HG02938 (cell line): ENCODE results near the gene P2RY2.
"Not testable (repeated sequence)": the region's sequence is repeated elsewhere in the genome, so short reads cannot be mapped to it uniquely, and the experiment has no call there.

Source experiments
- ATAC-seq: cut with Tn5 transposase; IDR thresholded peaks from one replicate; pipeline ENCODE4 v1.9.1; 2021; ENCODE audit warnings: mild to moderate bottlenecking, moderate library complexity; ENCODE audit not compliant: unreplicated experiment

The P2RY2 gene

GRCh38 chr11:73226297-73227006, 8.4 kb downstream of the P2RY2 start:
- ATAC-seq: no peak

- ATAC-seq: no peak
Measured at GRCh38 chr11:73227571-73228211, 9.6 kb downstream of the P2RY2 start.

- no peak for ATAC-seq
Measured at GRCh38 chr11:73228268-73229134, 10.4 kb downstream of the P2RY2 start.

- no peak for ATAC-seq
Measured at GRCh38 chr11:73229321-73229895, 11.3 kb downstream of the P2RY2 start.

- no peak for ATAC-seq
Measured at GRCh38 chr11:73229896-73230875, 12.1 kb downstream of the P2RY2 start.

- ATAC-seq: no peak
Measured at GRCh38 chr11:73230931-73231330, 12.8 kb downstream of the P2RY2 start.

GRCh38 chr11:73232487-73232886, 14.4 kb downstream of the P2RY2 start:
- not testable (repeated sequence) for ATAC-seq

GRCh38 chr11:73233211-73233610, 15.1 kb downstream of the P2RY2 start:
- ATAC-seq: no peak

- ATAC-seq: no peak
Measured at GRCh38 chr11:73233692-73234470, 15.8 kb downstream of the P2RY2 start.

- no peak for ATAC-seq
Measured at GRCh38 chr11:73234471-73235181, 16.5 kb downstream of the P2RY2 start.

- ATAC-seq: no peak
Measured at GRCh38 chr11:73235236-73235786, 17.2 kb downstream of the P2RY2 start.

- no peak for ATAC-seq
Measured at GRCh38 chr11:73236205-73236765, 18.2 kb downstream of the P2RY2 start.

GRCh38 chr11:73236854-73237253, 18.8 kb downstream of the P2RY2 start:
- no peak for ATAC-seq

GRCh38 chr11:73237471-73238290, 19.6 kb downstream of the P2RY2 start:
- no peak for ATAC-seq

- ATAC-seq: no peak
Measured at GRCh38 chr11:73239111-73239521, 21.0 kb downstream of the P2RY2 start.

- no peak for ATAC-seq
Measured at GRCh38 chr11:73239571-73240189, 21.6 kb downstream of the P2RY2 start.
